Measurements from ENCODE around the gene JPT1. TPM values are rescaled to one million over a fixed set of nuclear protein-coding genes. Genes with fewer than 3 reads are reported as not detected.

JPT1 gene
- total and polyA plus RNA-seq, 8 donors, result 8.0 to 405 (median 115) TPM

GRCh38 chr17:75147878-75148546 lies 6.3 kb downstream of the JPT1 start:
- whole genome bisulfite sequencing, 5 donors, result 64 to 77% (median 73%) methylated on average over 6 of the region's 6 CpGs
- intact Hi-C loops (cut with DNase I; ENCODE audit: low total_unique reads), result no loop called here
- H3K27me3 ChIP-seq, result no peaks in the 10 kb centered on the region
- TF ChIP-seq POLR2AphosphoS5 (IDR thresholded peaks at IDR 0.05), result peak in 1 of 3 donors; percentile 26
- TF ChIP-seq, protein P1, sequence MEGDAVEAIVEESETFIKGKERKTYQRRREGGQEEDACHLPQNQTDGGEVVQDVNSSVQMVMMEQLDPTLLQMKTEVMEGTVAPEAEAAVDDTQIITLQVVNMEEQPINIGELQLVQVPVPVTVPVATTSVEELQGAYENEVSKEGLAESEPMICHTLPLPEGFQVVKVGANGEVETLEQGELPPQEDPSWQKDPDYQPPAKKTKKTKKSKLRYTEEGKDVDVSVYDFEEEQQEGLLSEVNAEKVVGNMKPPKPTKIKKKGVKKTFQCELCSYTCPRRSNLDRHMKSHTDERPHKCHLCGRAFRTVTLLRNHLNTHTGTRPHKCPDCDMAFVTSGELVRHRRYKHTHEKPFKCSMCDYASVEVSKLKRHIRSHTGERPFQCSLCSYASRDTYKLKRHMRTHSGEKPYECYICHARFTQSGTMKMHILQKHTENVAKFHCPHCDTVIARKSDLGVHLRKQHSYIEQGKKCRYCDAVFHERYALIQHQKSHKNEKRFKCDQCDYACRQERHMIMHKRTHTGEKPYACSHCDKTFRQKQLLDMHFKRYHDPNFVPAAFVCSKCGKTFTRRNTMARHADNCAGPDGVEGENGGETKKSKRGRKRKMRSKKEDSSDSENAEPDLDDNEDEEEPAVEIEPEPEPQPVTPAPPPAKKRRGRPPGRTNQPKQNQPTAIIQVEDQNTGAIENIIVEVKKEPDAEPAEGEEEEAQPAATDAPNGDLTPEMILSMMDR (IDR thresholded peaks at IDR 0.05), result no peak
- TF ChIP-seq POLR2A (IDR thresholded peaks at IDR 0.05), result no peak
- TF ChIP-seq EP300 (IDR thresholded peaks at IDR 0.05), result no peak
- H3K9me3 ChIP-seq, result no peaks in the 10 kb centered on the region
- H3K4me3 ChIP-seq, result no peak overlapping the region
- peak in 1 of 2 donors; percentile 51 for DNase-seq
- H3K36me3 ChIP-seq, result peaks cover 26 to 56% (median 48%) of the 10 kb centered on the region in 4 donors
- peaks cover 2 to 47% (median 14%) of the 10 kb centered on the region in 4 donors for H3K4me1 ChIP-seq
- peak overlapping the region in 4 of 5 donors; percentile 29 to 74 (median 48) for H3K27ac ChIP-seq

DNA sequence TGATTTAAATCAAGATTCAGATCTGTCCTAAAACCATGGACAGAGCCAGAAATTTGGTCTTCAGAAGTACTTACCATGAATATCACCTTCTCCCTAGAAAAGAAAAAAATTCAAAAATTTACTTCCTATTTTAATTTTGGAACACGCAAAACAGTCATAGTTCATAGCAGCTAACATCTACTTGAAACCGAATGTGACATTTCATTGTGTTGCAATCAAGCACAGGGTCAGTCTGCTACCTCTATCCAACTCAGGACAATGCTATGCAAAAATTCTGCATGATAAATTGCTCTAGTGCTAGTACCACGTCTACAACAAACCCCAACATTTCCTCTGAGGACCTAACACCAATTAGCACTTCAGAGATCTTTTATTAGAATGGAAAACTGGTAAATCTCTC lies 7.7 kb downstream of the JPT1 start:
- intact Hi-C loops (cut with DNase I; ENCODE audit: low total_unique reads), result no loop called here
- Histone ChIP-seq H3K27ac (no peak overlapping the region), H3K4me3 (no peak overlapping the region), H3K36me3 (peaks cover 32 to 69% (median 52%) of the 10 kb centered on the region in 4 donors), H3K27me3 (no peaks in the 10 kb centered on the region), H3K4me1 (peaks cover 0 to 36% (median 10%) of the 10 kb centered on the region in 4 donors), H3K9me3 (no peaks in the 10 kb centered on the region)
- DNase-seq, result no peak
- no peak for TF ChIP-seq EP300 (IDR thresholded peaks at IDR 0.05)
- no peak for TF ChIP-seq POLR2AphosphoS5 (IDR thresholded peaks at IDR 0.05)
- TF ChIP-seq, protein P1 (IDR thresholded peaks at IDR 0.05), result no peak
- no peak for TF ChIP-seq POLR2A (IDR thresholded peaks at IDR 0.05)
- WGBS, 5 donors, result 81 to 85% (median 85%) methylated on average over 3 of the region's 3 CpGs

DNA sequence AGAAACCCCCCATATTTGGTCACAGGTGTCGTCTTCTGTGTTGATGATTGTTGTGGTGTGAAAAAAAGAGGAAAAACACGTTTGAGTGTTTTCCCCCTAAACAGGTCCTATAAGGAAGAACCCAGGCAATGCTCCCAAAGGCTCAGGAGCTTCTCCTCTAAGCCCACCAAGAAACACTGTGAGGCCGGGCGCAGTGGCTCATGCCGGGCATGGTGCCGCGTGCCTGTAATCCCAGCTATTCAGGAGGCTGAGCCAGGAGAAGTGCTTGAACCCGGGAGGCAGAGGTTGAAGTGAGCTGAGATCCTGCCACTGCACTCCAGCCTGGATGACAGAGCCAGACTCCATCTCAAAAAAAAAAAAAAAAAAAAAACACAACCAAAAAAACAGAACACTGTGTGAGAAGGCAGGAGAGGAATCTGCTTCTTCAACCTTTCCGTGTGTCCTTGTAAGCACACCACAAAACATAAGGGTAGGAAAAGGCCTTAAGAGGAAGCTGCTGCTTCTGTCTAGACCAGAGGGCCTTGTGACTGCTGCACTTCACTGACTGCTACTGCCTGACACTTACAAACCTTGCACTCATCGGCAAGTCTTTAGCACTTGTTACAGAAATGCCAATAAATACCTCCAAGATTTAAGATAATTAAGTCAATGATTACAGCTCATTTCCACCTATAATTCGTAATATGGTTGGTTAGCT lies 9.3 kb downstream of the JPT1 start:
- H3K4me3 ChIP-seq, result no peak overlapping the region
- H3K27ac ChIP-seq, result no peak overlapping the region
- intact Hi-C loops (cut with DNase I; ENCODE audit: low total_unique reads), result no loop called here
- WGBS, 5 donors, result 88 to 93% (median 90%) methylated on average over 11 of the region's 11 CpGs
- peaks cover 0 to 39% (median 10%) of the 10 kb centered on the region in 4 donors for H3K4me1 ChIP-seq
- no peaks in the 10 kb centered on the region for H3K9me3 ChIP-seq
- H3K27me3 ChIP-seq, result no peaks in the 10 kb centered on the region
- peaks cover 33 to 84% (median 62%) of the 10 kb centered on the region in 4 donors for H3K36me3 ChIP-seq
- DNase-seq, result no peak
- TF ChIP-seq POLR2AphosphoS5 (IDR thresholded peaks at IDR 0.05), result no peak
- TF ChIP-seq EP300 (IDR thresholded peaks at IDR 0.05), result no peak
- TF ChIP-seq, protein P1 (IDR thresholded peaks at IDR 0.05), result no peak
- TF ChIP-seq POLR2A (IDR thresholded peaks at IDR 0.05), result no peak

DNA sequence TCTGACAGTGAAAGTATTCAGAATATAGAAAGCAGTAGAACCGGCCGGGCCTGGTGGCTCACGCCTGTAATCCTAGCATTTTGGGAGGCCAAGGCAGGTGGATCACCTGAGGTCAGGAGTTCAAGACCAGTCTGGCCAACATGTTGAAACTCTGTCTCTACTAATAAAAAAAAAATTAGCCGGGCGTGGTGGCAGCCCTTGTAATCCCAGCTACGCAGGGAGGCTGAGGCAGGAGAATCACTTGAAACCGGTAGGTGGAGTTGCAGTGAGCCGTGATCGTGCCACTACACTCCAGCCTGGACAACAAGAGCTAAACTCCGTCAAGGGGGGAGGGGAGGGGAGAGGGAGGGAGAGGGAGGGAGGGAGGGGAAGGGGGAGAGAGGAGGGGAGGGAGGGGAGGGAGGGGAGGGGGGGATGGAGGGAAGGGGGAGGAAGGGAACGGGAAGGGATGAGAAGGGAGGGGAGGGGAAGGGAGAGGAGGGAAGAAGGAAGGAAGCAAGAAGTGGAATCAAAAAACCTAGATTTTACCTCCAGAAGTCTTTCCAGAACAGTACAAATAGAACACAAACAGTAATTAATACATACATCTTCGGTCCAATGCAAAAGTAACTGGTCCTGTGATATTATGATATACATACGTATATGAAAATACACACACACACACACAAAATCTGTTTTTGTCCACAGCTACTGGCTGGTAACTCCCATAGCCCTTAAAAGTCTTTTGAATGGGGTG lies 11.9 kb downstream of the JPT1 start:
- intact Hi-C loops (cut with DNase I; ENCODE audit: low total_unique reads), result no loop called here
- no peak for DNase-seq
- no peak overlapping the region for H3K4me3 ChIP-seq
- 82 to 91% (median 84%) methylated on average over 13 of the region's 13 CpGs for WGBS, 5 donors
- no peaks in the 10 kb centered on the region for H3K9me3 ChIP-seq
- no peak overlapping the region for H3K27ac ChIP-seq
- H3K4me1 ChIP-seq, result peaks cover 0 to 25% (median 3%) of the 10 kb centered on the region in 4 donors
- TF ChIP-seq POLR2AphosphoS5 (IDR thresholded peaks at IDR 0.05), result no peak
- H3K27me3 ChIP-seq, result no peaks in the 10 kb centered on the region
- peaks cover 29 to 78% (median 53%) of the 10 kb centered on the region in 4 donors for H3K36me3 ChIP-seq

Measured in stomach (tissue), 9 donors.